Measurements from ENCODE around the gene EMID1. TPM values are rescaled to one million over a fixed set of nuclear protein-coding genes. Genes with fewer than 3 reads are reported as not detected.

The EMID1 gene
- total RNA-seq: not detected in 2 replicates

DNA sequence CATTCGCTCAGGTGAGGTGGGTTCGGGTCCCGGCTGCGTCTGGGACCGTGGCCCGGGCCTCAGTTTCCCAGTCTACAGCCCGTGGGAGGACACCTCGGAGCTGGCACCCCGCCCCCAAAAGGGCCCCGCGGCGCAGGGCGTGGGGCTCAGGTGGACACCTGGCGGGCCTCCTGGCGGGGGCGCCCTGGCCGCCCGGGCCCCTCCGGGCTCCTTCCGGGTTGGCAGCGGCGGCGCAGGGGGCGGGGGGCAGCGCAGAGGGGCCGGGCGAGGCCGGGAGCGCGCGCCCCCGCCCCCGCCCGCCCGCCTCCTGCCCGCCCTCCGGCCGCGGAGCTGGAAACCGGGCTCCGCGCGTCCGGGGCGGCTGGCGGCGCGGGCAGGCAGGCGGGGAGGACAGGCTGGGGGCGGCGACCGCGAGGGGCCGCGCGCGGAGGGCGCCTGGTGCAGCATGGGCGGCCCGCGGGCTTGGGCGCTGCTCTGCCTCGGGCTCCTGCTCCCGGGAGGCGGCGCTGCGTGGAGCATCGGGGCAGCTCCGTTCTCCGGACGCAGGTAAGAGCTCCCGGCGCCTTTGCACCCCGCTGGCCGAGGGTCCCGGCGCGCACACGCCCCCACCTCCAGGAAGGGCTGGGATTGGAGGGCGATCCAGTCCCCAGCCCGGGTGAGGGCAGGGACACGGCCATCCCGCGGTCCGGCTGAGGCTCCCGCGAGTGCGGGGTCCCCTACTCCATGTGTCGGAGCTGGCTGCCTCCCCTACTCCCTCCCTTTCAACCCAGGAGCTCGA lies at the start of gene EMID1:
EMID1 (plus strand) TSS at position 303 of the 778 bp plus-strand sequence; CDS start at position 446, 143 bp downstream.
- CTCF ChIA-PET: interaction anchor here (1.3 to 2.1 kb wide), 2 partner anchors 40 to 165 kb away, joined by 3 to 7 read pairs; no protein-coding TSS in a partner anchor
- no peak within 1 kb of the TSS for H3K27ac Mint-ChIP-seq
- TF ChIP-seq, protein P1, sequence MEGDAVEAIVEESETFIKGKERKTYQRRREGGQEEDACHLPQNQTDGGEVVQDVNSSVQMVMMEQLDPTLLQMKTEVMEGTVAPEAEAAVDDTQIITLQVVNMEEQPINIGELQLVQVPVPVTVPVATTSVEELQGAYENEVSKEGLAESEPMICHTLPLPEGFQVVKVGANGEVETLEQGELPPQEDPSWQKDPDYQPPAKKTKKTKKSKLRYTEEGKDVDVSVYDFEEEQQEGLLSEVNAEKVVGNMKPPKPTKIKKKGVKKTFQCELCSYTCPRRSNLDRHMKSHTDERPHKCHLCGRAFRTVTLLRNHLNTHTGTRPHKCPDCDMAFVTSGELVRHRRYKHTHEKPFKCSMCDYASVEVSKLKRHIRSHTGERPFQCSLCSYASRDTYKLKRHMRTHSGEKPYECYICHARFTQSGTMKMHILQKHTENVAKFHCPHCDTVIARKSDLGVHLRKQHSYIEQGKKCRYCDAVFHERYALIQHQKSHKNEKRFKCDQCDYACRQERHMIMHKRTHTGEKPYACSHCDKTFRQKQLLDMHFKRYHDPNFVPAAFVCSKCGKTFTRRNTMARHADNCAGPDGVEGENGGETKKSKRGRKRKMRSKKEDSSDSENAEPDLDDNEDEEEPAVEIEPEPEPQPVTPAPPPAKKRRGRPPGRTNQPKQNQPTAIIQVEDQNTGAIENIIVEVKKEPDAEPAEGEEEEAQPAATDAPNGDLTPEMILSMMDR (IDR thresholded peaks at IDR 0.05): no peak
- ATAC-seq (ENCODE audit: low read depth) (no peak), DNase-seq (no peak)
- H3K4me3 Mint-ChIP-seq: peak within 1 kb of the TSS; percentile 60
- H3K36me3 Mint-ChIP-seq (ENCODE audit: low read depth): no peaks in the 10 kb centered on the region
- H3K4me1 Mint-ChIP-seq: peaks cover 30% of the 10 kb centered on the region
- no peaks in the 10 kb centered on the region for H3K9me3 Mint-ChIP-seq
- intact Hi-C loops (cut with micrococcal nuclease): loop anchor here (10.0 kb wide), 1 partner anchor 131 kb away; the partner anchor contains the start of gene KREMEN1
- H3K27me3 Mint-ChIP-seq: peaks cover 59% of the 10 kb centered on the region
- POLR2A ChIA-PET: no interaction called here

DNA sequence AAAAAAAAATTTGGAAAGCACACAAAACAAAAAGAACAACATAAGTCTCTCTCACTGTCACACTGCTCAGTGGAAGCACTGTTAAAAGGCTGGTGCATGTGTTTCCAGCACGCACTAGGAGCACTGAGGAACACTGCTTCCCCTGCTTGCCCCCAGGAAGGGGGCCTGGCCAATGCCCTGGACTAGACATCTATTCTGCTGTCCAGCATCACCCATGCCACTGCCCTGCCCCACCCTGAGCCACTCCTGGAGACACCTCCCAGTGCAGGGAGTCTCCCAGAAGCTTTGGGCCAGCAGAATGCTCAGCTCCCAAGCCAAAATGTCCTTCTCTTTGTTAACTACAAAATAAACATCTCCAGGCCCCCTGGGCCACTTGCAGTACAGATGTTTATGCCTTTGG lies 49.7 kb upstream of the EMID1 start:
- H3K27me3 Mint-ChIP-seq: peaks cover 65% of the 10 kb centered on the region
- no peak overlapping the region for H3K4me3 Mint-ChIP-seq
- ChIA-PET CTCF (no interaction called here), POLR2A (no interaction called here)
- no peak overlapping the region for H3K27ac Mint-ChIP-seq
- no peaks in the 10 kb centered on the region for H3K9me3 Mint-ChIP-seq
- DNase-seq: no peak
- intact Hi-C loops (cut with micrococcal nuclease): no loop called here
- no peak for ATAC-seq (ENCODE audit: low read depth)
- no peaks in the 10 kb centered on the region for H3K36me3 Mint-ChIP-seq (ENCODE audit: low read depth)
- TF ChIP-seq, protein P1 (IDR thresholded peaks at IDR 0.05): no peak
- peaks cover 6% of the 10 kb centered on the region for H3K4me1 Mint-ChIP-seq

DNA sequence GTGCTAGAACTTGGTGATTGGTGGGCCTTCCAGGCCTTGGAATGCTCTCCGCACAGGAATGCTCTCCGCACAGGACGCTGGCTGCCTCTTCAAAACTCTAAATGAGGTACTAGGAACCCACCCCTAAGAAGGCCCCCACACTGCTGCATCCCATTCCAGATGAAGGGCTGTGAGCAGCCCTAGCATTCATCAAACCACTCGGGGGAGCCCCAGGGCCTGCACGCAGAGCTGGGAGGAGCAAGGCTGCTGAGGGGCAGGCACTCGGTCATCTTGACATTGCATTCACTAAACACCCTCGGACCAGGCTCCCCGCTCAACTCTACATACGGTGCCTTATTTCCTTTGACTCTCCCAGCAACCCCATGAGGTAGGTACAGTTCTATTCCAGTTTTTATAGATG lies 49.2 kb upstream of the EMID1 start:
- CTCF ChIA-PET: no interaction called here

DNA sequence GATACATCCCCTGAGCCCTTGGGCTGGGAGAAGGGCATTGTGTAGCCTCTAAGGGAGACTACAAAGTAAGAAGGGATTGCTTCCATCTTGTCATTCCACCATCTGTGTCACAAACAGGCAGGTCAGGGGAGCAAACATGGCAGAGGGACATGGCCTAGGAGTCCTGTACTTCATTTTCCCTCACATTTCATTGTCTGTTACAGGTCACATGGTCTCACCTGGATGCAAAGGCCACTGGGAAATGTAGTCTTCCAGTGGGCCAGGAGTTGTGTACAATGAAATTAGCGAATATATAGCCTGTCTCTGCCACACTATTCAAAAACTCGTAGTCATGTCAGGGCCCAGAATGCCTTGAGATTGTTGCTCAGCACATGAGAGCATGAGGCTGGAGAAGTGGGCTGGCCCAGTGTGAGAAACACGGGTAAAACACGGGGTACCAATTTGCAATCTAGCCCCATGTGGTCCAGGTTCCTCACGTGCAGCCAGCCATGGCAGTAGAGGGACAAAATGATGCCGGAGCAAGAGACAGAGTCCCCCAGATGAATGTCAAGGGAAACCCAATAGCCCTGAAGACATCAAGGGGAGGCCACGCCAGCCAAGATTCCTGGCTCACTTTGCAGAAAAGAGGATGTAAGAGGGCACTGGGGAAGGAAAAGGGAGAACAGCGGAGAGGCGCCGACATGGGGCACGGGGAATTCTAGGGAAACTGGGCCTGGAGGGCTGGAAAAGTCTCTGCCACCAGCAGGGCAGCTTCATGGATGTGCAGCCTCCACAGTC lies 47.7 kb upstream of the EMID1 start:
- DNase-seq (no peak), ATAC-seq (ENCODE audit: low read depth) (no peak)
- Mint-ChIP-seq H3K27ac (no peak overlapping the region), H3K4me1 (peaks cover 6% of the 10 kb centered on the region), H3K36me3 (ENCODE audit: low read depth) (no peaks in the 10 kb centered on the region), H3K4me3 (no peak overlapping the region), H3K27me3 (peaks cover 54% of the 10 kb centered on the region), H3K9me3 (peaks cover 2% of the 10 kb centered on the region)
- CTCF ChIA-PET: no interaction called here
- intact Hi-C loops (cut with micrococcal nuclease): no loop called here
- POLR2A ChIA-PET: no interaction called here
- TF ChIP-seq, protein P1 (IDR thresholded peaks at IDR 0.05): no peak

More for the DNA sequence above, 49.2 kb upstream of the EMID1 start:
- no peak overlapping the region for H3K4me3 Mint-ChIP-seq
- POLR2A ChIA-PET: no interaction called here
- H3K9me3 Mint-ChIP-seq: no peaks in the 10 kb centered on the region
- DNase-seq (no peak), ATAC-seq (ENCODE audit: low read depth) (peak; percentile 25)
- TF ChIP-seq, protein P1 (IDR thresholded peaks at IDR 0.05): no peak
- H3K36me3 Mint-ChIP-seq (ENCODE audit: low read depth): no peaks in the 10 kb centered on the region
- intact Hi-C loops (cut with micrococcal nuclease): no loop called here
- no peak overlapping the region for H3K27ac Mint-ChIP-seq
- peaks cover 6% of the 10 kb centered on the region for H3K4me1 Mint-ChIP-seq
- H3K27me3 Mint-ChIP-seq: peaks cover 64% of the 10 kb centered on the region

DNA sequence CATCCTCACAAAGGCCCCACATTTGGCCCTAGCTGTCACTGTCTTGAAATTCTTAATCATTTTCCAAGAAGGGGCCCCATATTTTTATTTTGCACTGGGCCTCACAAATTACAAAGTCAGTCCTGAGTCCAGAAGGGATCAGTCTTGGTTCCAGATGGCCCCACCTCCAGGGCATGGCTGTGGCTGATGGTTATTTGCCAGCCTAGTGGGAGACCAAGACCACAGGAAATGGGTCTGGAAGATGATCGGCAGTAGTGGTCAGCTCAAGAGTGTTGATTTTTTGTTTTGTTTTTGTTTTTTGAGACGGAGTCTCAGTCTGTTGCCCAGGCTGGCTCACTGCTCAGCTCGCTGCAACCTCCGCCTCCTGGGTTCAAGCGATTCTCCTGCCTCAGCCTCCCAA lies 47.1 kb upstream of the EMID1 start:
- H3K36me3 Mint-ChIP-seq (ENCODE audit: low read depth): no peaks in the 10 kb centered on the region
- ChIA-PET POLR2A (no interaction called here), CTCF (no interaction called here)
- no peak overlapping the region for H3K27ac Mint-ChIP-seq
- peaks cover 6% of the 10 kb centered on the region for H3K4me1 Mint-ChIP-seq
- TF ChIP-seq, protein P1 (IDR thresholded peaks at IDR 0.05): no peak
- no peak for DNase-seq
- intact Hi-C loops (cut with micrococcal nuclease): no loop called here
- H3K4me3 Mint-ChIP-seq: no peak overlapping the region
- peaks cover 54% of the 10 kb centered on the region for H3K27me3 Mint-ChIP-seq
- H3K9me3 Mint-ChIP-seq: peaks cover 4% of the 10 kb centered on the region
- no peak for ATAC-seq (ENCODE audit: low read depth)

All from activated B cell treated with CpG ODN at 0.5 μM for 24 hours (primary cell).